ENCODE measurements around the gene COQ5. TPM values are rescaled to one million over a fixed set of nuclear protein-coding genes. Genes with fewer than 3 reads are reported as not detected.

Gene COQ5
- total RNA-seq, 5 donors from 2014 or later (not counting 1 experiment from before 2014, with no cell fraction given) = 11.3 to 23.4 (median 21.5) TPM

- H3K4me1 Mint-ChIP-seq = peaks cover 68 to 87% (median 86%) of the 10 kb centered on the region in 3 donors
- POLR2A ChIA-PET = interaction anchor here (0.6 to 2.2 kb wide), 2 partner anchors 10 kb away, joined by 5 to 8 read pairs; partner anchors contain the start of gene COQ5 (in 2 of the 2)
- 60% methylated on average over 1 of the region's 1 CpG for WGBS (ENCODE audit: insufficient coverage)
Measured at GRCh38 chr12:120539303-120539702, 10.3 kb upstream of the COQ5 start.

GRCh38 chr12:120538281-120539156, 9.6 kb upstream of the COQ5 start:
- no peak for ATAC-seq (replicated peaks in 1 of 4)
- H3K4me3 Mint-ChIP-seq = peak overlapping the region; percentile 66 to 97 (median 91)
- ChIA-PET CTCF (interaction anchor here in 1 of 2 donors (0.5 to 0.9 kb wide), 4 partner anchors 10 to 49 kb away, joined by 3 to 4 read pairs (median 3); partner anchors contain the start of gene COQ5), POLR2A (interaction anchor here (0.6 to 2.2 kb wide), 4 partner anchors 9 to 338 kb away, joined by 3 to 8 read pairs (median 4); partner anchors contain the start of genes COQ5 (in 2 of the 2) and RPLP0 (in 1 of the 2))
- H3K4me1 Mint-ChIP-seq = peaks cover 72 to 82% (median 81%) of the 10 kb centered on the region in 3 donors
- peak overlapping the region; percentile 79 to 85 for H3K27ac Mint-ChIP-seq
- H3K27me3 ChIP-seq (replicated peaks in 1 of 2; ENCODE audit: control insufficient read depth in 2 of 2, extremely low read depth in 1 of 2, insufficient read depth in 2 of 2, low read length in 1 of 2) = no peaks in the 10 kb centered on the region
- peak overlapping the region; percentile 48 for H3K27ac ChIP-seq (ENCODE audit: low read length)
- H3K4me3 ChIP-seq (ENCODE audit: control insufficient read depth in 1 of 2, extremely low read depth in 1 of 2, low read length in 1 of 2) = no peak overlapping the region
- H3K27me3 Mint-ChIP-seq = no peaks in the 10 kb centered on the region
- no peak for DNase-seq
- peaks cover 4 to 14% of the 10 kb centered on the region in 2 donors for H3K36me3 ChIP-seq (ENCODE audit: control insufficient read depth in 2 of 2, extremely low read depth in 1 of 2, insufficient read depth in 1 of 2, low read length in 1 of 2)
- H3K9me3 Mint-ChIP-seq = no peaks in the 10 kb centered on the region
- H3K9me3 ChIP-seq = no peaks in the 10 kb centered on the region
- peaks cover 9% of the 10 kb centered on the region for H3K36me3 Mint-ChIP-seq
- peaks cover 39 to 57% of the 10 kb centered on the region in 2 experiments for H3K4me1 ChIP-seq (ENCODE audit: control insufficient read depth in 1 of 2, extremely low read depth in 1 of 2, insufficient read depth in 2 of 2, low read length in 2 of 2)
- WGBS (ENCODE audit: insufficient coverage) = 48% methylated on average over 2 of the region's 6 CpGs

More at GRCh38 chr12:120539303-120539702, 10.3 kb upstream of the COQ5 start:
- CTCF ChIA-PET = no interaction called here
- DNase-seq (no peak), ATAC-seq (replicated peaks in 1 of 4) (no peak)
- Mint-ChIP-seq H3K36me3 (peaks cover 9% of the 10 kb centered on the region), H3K9me3 (no peaks in the 10 kb centered on the region), H3K27ac (peak overlapping the region; percentile 79 to 85), H3K27me3 (no peaks in the 10 kb centered on the region), H3K4me3 (peak overlapping the region; percentile 66 to 97 (median 91))
- H3K9me3 ChIP-seq = no peaks in the 10 kb centered on the region
- H3K36me3 ChIP-seq (ENCODE audit: control insufficient read depth in 2 of 2, extremely low read depth in 1 of 2, insufficient read depth in 1 of 2, low read length in 1 of 2) = peaks cover 4 to 17% of the 10 kb centered on the region in 2 donors
- peak overlapping the region; percentile 48 for H3K27ac ChIP-seq (ENCODE audit: low read length)
- peaks cover 39 to 58% of the 10 kb centered on the region in 2 experiments for H3K4me1 ChIP-seq (ENCODE audit: control insufficient read depth in 1 of 2, extremely low read depth in 1 of 2, insufficient read depth in 2 of 2, low read length in 2 of 2)
- no peaks in the 10 kb centered on the region for H3K27me3 ChIP-seq (replicated peaks in 1 of 2; ENCODE audit: control insufficient read depth in 2 of 2, extremely low read depth in 1 of 2, insufficient read depth in 2 of 2, low read length in 1 of 2)
- no peak overlapping the region for H3K4me3 ChIP-seq (ENCODE audit: control insufficient read depth in 1 of 2, extremely low read depth in 1 of 2, low read length in 1 of 2)

GRCh38 chr12:120537856-120538220, 8.9 kb upstream of the COQ5 start:
- no peaks in the 10 kb centered on the region for H3K9me3 Mint-ChIP-seq
- 37% methylated on average over 2 of the region's 4 CpGs for WGBS (ENCODE audit: insufficient coverage)
- POLR2A ChIA-PET = interaction anchor here (0.6 to 2.2 kb wide), 3 partner anchors 9 to 337 kb away, joined by 3 to 8 read pairs (median 3); partner anchors contain the start of genes COQ5 (in 1 of the 2) and RPLP0 (in 1 of the 2)
- H3K27ac Mint-ChIP-seq = peak overlapping the region; percentile 79 to 85
- no peaks in the 10 kb centered on the region for H3K9me3 ChIP-seq
- peak overlapping the region; percentile 48 for H3K27ac ChIP-seq (ENCODE audit: low read length)
- H3K4me1 ChIP-seq (ENCODE audit: control insufficient read depth in 1 of 2, extremely low read depth in 1 of 2, insufficient read depth in 2 of 2, low read length in 2 of 2) = peaks cover 39 to 56% of the 10 kb centered on the region in 2 experiments
- peak overlapping the region; percentile 66 to 97 (median 91) for H3K4me3 Mint-ChIP-seq
- DNase-seq (no peak), ATAC-seq (replicated peaks in 1 of 4) (no peak)
- no peaks in the 10 kb centered on the region for H3K27me3 Mint-ChIP-seq
- no peak overlapping the region for H3K4me3 ChIP-seq (ENCODE audit: control insufficient read depth in 1 of 2, extremely low read depth in 1 of 2, low read length in 1 of 2)
- H3K27me3 ChIP-seq (replicated peaks in 1 of 2; ENCODE audit: control insufficient read depth in 2 of 2, extremely low read depth in 1 of 2, insufficient read depth in 2 of 2, low read length in 1 of 2) = no peaks in the 10 kb centered on the region
- peaks cover 8% of the 10 kb centered on the region for H3K36me3 Mint-ChIP-seq
- CTCF ChIA-PET = interaction anchor here in 1 of 2 donors (0.5 to 0.9 kb wide), 3 partner anchors 9 to 49 kb away, joined by 3 to 4 read pairs (median 3); partner anchors contain the start of gene COQ5
- H3K36me3 ChIP-seq (ENCODE audit: control insufficient read depth in 2 of 2, extremely low read depth in 1 of 2, insufficient read depth in 1 of 2, low read length in 1 of 2) = peaks cover 4 to 11% of the 10 kb centered on the region in 2 donors
- H3K4me1 Mint-ChIP-seq = peaks cover 72 to 77% (median 74%) of the 10 kb centered on the region in 3 donors

- Mint-ChIP-seq H3K36me3 (peaks cover 6% of the 10 kb centered on the region), H3K27me3 (no peaks in the 10 kb centered on the region), H3K4me1 (peaks cover 63 to 67% (median 63%) of the 10 kb centered on the region in 3 donors), H3K9me3 (no peaks in the 10 kb centered on the region), H3K27ac (peak overlapping the region; percentile 85 to 92), H3K4me3 (peak overlapping the region; percentile 91 to 97 (median 96))
- peak overlapping the region; percentile 80 to 89 for H3K4me3 ChIP-seq (ENCODE audit: control insufficient read depth in 1 of 2, extremely low read depth in 1 of 2, low read length in 1 of 2)
- ChIA-PET CTCF (interaction anchor here in 1 of 2 donors (1.0 to 1.2 kb wide), 2 partner anchors 25 to 45 kb away, joined by 3 to 5 read pairs; partner anchors contain the start of gene POP5), POLR2A (interaction anchor here in 1 of 2 donors (0.7 to 1.1 kb wide), 2 partner anchors 234 to 274 kb away, joined by 3 read pairs; partner anchors contain the start of gene SIRT4)
- peak; percentile 32 to 39 (median 37) for ATAC-seq (replicated peaks in 1 of 4)
- H3K4me1 ChIP-seq (ENCODE audit: control insufficient read depth in 1 of 2, extremely low read depth in 1 of 2, insufficient read depth in 2 of 2, low read length in 2 of 2) = peaks cover 39 to 46% of the 10 kb centered on the region in 2 experiments
- H3K27me3 ChIP-seq (replicated peaks in 1 of 2; ENCODE audit: control insufficient read depth in 2 of 2, extremely low read depth in 1 of 2, insufficient read depth in 2 of 2, low read length in 1 of 2) = no peaks in the 10 kb centered on the region
- peaks cover 0 to 9% of the 10 kb centered on the region in 2 donors for H3K36me3 ChIP-seq (ENCODE audit: control insufficient read depth in 2 of 2, extremely low read depth in 1 of 2, insufficient read depth in 1 of 2, low read length in 1 of 2)
- H3K27ac ChIP-seq (ENCODE audit: low read length) = peak overlapping the region; percentile 56
- no peaks in the 10 kb centered on the region for H3K9me3 ChIP-seq
- peak in 24 of 35 experiments; percentile 9 to 59 (median 17) for DNase-seq
- 28% methylated on average over 8 of the region's 13 CpGs for WGBS (ENCODE audit: insufficient coverage)
Measured at GRCh38 chr12:120536064-120536791, 7.3 kb upstream of the COQ5 start.

GRCh38 chr12:120534703-120535655, 6.0 kb upstream of the COQ5 start:
- peak; percentile 51 to 61 (median 58) for ATAC-seq (replicated peaks in 1 of 4)
- peaks cover 53 to 58% (median 55%) of the 10 kb centered on the region in 3 donors for H3K4me1 Mint-ChIP-seq
- H3K9me3 Mint-ChIP-seq = no peaks in the 10 kb centered on the region
- peak overlapping the region; percentile 89 to 92 for H3K27ac Mint-ChIP-seq
- Histone ChIP-seq H3K36me3 (ENCODE audit: control insufficient read depth in 2 of 2, extremely low read depth in 1 of 2, insufficient read depth in 1 of 2, low read length in 1 of 2) (peaks cover 0 to 5% of the 10 kb centered on the region in 2 donors), H3K4me3 (ENCODE audit: control insufficient read depth in 1 of 2, extremely low read depth in 1 of 2, low read length in 1 of 2) (peak overlapping the region; percentile 80 to 89), H3K27ac (ENCODE audit: low read length) (peak overlapping the region; percentile 56), H3K9me3 (no peaks in the 10 kb centered on the region), H3K27me3 (replicated peaks in 1 of 2; ENCODE audit: control insufficient read depth in 2 of 2, extremely low read depth in 1 of 2, insufficient read depth in 2 of 2, low read length in 1 of 2) (no peaks in the 10 kb centered on the region), H3K4me1 (ENCODE audit: control insufficient read depth in 1 of 2, extremely low read depth in 1 of 2, insufficient read depth in 2 of 2, low read length in 2 of 2) (peaks cover 39 to 42% of the 10 kb centered on the region in 2 experiments)
- H3K27me3 Mint-ChIP-seq = no peaks in the 10 kb centered on the region
- H3K36me3 Mint-ChIP-seq = peaks cover 6% of the 10 kb centered on the region
- ChIA-PET POLR2A (interaction anchor here (0.5 to 1.0 kb wide), 8 partner anchors 9 to 761 kb away, joined by 3 to 8 read pairs (median 4); partner anchors contain the start of genes CAMKK2 (in 1 of the 2) and POP5 (in 1 of the 2)), CTCF (interaction anchor here in 1 of 2 donors (0.5 to 1.0 kb wide), 2 partner anchors 96 to 233 kb away, joined by 4 read pairs; partner anchors contain the start of gene SIRT4)
- peak in 33 of 35 experiments; percentile 17 to 65 (median 36) for DNase-seq
- 0% methylated on average over 40 of the region's 52 CpGs for WGBS (ENCODE audit: insufficient coverage)
- peak overlapping the region; percentile 91 to 97 (median 96) for H3K4me3 Mint-ChIP-seq
